ENCODE results near the gene ERMARD.

ERMARD gene

DNA sequence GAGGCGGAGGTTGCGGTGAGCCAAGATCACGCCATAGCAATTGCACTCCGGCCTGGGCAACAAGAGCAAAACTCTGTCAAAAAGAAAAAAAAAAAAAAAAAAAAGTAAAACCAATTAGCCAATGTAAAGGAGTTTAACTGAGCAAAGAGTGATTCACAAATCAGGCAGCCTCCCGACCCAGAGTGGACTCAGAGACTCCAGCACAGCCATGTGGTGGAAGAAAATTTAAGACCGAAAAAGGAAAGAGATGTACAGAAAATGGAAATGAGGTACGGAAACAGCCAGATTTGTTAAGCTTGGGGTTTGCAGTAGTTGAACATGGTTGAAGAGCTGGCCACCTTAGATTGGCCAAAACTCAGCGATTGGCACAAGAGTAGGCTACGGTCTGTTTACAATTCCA is 51.4 kb downstream of the ERMARD start:
- no peak for DNase-seq (ENCODE audit: low spot score)

DNA sequence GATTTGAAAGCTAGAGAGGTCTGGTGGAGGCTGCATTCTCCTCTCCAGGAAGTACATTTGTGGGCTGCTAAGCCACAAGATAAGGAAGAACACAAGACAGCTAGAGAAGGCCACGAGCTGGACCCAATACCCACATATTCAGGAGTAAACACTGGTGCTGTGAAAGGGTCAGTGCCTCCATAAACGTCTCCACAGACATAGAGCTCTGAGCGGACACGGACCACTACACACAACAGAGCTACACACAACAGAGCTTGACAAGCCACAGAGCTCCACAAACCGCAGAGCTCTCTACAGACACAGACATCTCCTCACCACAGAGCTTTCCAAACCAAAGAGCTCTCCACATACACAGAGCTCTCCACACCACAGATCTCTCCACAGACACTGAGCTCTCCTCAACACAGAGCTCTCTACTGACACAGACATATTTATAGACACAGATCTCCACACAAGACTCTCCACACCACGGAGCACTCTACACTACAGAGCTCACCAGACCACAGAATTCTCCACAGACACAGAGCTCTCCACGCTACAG is 51.9 kb downstream of the ERMARD start:
- no peak for DNase-seq (ENCODE audit: low spot score)

DNA sequence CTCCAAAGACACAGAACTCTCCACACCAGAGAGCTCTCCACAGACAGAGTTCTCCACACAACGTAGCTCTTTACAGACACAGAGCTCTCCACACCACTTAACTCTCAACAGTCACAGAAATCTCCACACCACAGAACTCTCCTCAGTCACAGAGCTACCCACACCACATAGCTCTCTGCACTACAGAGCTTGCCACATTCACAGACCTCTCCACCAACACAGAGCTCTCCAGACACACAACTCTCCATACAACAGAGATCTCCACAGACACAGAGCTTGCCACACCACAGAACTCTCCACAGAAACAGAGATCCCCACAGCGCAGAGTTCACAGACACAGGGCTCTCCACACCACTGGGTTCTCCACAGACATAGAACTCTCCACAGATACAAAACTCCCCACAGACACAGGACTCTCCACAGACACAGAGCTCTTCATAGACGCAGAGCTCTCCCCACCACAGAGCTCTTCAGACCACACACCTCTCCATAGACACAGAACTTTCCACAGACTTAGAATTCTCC is 52.5 kb downstream of the ERMARD start:
- no peak for DNase-seq (ENCODE audit: low spot score)

DNA sequence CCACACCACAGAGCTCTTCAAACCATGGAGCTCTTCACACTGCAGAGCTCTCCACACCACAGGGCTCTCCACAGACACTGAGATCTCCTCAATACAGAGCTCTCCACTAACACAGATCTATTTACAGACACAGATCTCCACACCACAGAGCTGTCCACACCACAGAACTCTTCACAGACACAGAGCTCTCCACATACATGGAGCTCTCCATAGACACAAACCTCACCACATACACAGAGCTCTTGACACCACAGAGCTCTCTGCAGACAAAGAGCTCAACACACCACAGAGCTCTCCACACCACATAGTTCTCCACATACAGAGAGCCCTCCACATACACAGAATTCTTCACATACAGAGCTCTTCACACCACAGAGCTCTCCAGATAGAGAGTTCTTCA is 53.0 kb downstream of the ERMARD start:
- no peak for DNase-seq (ENCODE audit: low spot score)

DNA sequence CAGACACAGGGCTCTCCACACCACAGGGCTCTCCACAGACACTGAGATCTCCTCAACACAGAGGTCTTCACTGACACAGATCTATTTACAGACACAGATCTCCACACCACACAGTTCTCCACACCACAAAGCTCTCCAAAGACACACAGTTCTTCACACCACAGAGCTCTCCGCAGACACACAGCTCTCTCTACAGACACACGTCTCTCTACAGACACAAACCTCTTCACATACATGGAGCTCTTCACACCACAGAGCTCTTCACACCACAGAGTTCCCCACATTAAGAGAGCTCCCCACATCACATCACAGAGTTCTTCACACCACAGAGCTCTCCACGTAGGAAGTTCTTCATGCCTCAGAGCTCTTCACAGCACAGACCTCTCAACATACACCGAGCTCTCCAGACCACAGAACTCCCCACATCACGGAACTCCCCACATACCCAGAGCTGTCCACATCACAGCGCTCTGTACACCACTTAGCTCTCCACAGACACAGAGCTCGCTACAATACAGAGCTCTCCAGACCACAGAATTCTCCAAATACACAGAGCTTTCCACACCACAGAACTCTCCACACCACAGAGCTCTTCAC is 53.9 kb downstream of the ERMARD start:
- DNase-seq (ENCODE audit: low spot score), result no peak

DNA sequence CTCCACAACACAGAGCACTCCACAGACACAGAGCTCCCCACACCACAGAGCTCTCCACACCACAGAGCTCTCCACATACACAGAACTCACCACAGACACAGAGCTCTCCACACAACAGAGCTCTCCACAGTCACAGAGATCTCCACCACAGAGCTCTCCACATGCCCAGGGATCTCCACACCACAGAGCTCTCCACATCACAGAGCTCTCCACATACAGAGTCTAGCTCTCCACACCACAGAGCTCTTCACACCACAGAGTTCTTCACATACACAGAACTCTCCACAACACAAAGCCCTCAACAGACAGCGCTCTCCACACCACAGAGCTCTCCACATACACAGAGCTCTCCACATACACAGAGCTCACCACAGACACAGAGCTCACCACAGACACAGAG is 55.3 kb downstream of the ERMARD start:
- DNase-seq (ENCODE audit: low spot score), result no peak

DNA sequence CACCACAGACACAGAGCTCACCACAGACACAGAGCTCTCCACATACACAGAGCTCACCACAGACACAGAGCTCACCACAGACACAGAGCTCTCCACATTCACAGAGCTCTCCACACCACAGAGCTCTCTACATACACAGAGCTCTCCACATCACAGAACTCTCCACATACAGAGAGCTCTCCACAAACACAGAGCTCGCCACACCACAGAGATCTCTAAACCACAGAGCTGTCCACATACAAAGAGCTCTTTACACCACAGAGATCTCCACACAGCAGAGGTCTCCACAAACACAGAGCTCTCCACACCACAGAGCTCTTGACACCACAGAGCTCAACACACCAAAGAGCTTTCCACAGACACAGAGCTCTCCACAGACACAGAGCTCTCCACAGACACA is 55.8 kb downstream of the ERMARD start:
- no peak for DNase-seq (ENCODE audit: low spot score)

DNA sequence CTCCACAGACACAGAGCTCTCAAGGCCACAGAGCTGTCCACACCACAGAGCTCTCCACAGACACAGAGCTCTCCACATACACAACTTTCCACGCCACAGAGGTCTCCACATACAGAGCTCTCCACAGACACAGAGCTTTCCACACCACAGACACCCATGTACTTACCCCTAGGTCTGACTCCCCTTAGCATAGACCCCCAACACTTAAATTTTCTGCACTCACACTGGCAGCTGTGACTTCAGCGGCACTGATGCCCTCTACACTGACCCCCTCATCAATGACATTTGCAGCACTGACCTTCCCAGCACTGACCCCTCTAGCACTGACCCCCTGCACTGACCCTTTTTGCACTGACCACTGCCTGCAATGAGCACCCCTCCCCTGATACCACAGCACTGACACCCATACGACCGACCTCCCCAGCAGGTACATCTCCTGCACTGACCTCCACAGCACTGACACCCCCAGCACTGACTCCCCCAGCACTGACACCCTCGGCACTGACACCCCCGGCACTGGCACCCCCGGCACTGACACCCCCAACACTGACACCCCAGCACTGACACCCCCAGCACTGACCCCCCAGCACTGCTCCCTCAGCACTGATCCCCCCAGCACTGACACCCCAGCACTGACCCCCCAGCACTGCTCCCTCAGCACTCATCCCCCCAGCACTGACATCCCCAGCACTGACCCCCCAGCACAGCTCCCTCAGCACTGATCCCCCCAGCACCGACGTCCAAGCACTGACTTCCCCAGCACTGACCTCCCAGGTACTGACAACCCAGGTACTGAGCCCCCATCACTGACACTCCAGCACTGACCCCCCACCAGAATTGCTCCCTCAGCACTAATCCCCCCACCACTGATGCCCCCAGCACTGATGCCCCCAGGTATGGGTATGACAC is 56.5 kb downstream of the ERMARD start:
- no peak for DNase-seq (ENCODE audit: low spot score)

DNA sequence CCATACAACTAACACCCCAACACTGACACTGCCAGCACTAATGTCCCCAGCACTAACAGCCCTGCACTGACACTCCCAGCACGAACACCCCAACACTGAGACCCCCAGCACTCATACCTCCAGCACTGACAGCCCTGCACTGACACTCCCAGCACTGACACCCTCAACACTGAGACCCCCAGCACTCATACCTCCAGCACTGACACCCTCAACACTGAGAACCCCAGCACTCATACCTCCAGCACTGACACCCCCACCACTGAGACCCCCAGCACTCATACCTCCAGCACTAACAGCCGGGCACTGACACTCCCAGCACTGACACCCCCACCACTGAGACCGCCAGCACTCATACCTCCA is 57.2 kb downstream of the ERMARD start:
- DNase-seq (ENCODE audit: low spot score), result no peak

DNA sequence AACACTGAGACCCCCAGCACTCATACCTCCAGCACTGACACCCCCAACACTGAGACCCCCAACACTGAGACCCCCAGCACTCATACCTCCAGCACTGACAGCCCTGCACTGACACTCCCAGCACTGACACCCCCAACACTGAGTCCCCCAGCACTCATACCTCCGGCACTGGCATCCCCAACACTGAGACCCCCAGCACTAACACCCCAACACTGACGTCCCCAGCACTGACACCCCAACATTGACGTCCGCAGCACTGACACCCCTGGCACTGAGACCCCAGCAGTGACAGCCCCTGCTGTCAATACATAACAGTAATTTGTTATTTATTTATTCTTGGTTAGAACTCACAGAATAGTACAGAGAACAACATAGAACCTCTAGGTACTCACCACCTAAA is 58.0 kb downstream of the ERMARD start:
- DNase-seq (ENCODE audit: low spot score), result no peak

DNA sequence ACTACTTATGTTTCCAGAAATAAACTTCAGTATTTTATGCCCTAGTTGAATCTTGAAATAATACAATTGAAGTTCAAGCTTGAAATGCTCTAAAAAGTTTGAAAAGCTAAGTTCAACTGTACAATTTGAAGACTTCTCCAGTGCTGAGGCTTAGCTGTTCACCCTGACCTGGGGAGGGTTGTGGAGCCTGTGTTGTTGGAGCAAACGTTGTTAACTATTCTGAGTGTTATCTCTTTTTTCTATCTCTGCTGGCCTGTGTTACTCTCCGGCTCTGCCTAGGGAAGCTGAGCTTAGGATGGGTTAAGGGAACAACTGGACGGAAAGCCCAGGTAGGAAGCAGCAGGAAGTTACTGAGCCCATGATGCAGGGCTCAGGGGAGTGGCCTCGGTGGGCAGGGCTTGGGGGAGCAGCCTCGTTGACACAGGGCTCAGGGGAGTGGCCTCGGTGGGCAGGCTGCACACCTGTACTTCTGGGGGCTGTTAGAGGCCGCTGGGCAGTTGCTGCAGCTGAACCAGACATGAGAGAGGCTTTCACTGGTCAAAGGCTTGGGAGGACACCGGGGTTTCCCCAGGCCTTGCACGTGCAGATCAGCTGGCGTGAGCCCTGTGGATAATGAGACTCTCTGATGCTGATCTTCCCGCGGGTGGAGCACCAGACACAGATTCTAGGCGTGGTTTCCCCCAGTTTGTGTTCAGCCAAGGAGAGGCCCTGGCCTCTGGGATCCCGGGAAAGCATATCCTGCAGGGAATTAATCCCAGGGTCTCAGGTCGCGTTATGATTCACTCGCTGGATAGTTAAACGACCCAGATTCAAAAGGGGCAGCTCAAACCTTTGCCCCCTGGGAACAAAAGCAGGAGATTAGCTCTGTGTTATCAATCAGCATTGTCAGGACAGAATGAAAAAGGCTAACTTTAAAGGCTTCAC is 58.9 kb downstream of the ERMARD start:
- DNase-seq (ENCODE audit: low spot score), result no peak

DNA sequence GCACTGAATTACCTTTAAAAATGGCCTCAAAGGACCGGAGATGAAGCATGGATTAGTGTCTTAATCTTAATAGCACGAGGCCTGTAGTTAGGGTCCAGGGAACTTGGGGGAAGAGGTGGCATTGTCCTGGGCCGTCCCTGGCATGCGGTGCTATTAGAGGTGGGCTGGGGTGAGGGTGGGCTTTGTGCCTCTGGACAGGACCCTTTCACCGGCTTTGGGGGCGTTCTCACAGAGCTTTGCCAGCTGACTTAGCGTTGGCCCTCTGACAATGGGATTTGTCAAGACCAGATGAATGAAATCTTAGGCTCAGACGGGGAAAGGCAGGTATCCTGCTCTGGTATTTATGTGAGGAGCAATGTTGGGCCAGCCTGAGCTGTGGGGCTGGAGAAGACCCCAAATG is 59.6 kb downstream of the ERMARD start:
- DNase-seq (ENCODE audit: low spot score), result no peak

DNA sequence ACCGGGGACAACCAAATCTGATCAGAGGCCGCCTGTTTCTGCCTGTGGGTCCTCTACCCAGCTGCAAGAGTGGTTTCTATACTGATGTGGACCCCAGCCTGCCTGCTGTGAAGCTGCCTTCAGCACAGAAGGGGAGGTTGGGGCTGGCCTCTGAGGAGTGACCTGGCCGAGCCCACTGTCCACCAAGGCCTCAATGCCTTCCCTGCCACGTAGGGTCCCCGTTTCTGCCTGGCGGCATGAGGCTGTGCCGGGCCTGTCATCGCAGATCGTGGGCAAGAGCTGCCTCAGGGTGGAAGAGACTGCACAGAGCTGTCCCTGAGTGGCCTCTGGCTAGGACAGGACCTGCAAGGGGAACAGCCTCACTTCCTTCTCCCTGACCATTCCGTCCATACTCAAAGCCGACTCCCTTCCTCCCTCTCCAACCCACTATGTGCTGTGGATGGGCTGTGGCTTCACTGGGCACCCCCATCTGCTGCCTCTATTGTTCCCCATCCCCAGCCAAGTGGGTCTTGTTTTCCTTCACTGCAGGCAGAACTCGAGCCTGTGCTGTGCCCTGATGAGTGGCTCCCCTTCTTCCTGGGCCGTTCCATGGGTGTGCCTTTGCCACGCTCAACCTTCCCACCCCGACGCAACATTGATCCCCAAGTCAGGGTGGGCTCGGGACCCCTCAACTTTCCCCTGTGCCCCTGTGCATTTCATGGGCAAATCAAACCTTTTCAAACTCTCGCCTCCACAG is 60.3 kb downstream of the ERMARD start:
- DNase-seq (ENCODE audit: low spot score), result no peak

DNA sequence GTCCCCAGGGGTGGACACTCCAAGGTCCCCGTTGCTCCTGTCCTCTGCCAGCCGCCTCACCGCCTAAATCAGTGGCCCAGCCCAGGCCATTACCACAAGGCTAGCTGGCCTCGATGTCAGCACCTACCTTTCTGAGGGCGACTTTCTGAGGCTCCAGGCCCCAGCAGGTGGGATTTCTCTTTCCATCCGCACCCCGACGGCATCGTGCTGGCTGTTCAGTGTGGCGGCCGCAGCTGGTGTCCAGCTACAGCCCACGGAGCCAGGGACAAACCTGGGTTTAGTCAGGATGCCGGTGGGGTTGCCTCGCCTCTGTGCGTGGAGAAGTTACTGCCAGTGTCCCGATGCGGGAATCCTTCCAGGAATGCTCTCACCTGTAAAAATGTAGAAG is 60.8 kb downstream of the ERMARD start:
- no peak for DNase-seq (ENCODE audit: low spot score)

DNA sequence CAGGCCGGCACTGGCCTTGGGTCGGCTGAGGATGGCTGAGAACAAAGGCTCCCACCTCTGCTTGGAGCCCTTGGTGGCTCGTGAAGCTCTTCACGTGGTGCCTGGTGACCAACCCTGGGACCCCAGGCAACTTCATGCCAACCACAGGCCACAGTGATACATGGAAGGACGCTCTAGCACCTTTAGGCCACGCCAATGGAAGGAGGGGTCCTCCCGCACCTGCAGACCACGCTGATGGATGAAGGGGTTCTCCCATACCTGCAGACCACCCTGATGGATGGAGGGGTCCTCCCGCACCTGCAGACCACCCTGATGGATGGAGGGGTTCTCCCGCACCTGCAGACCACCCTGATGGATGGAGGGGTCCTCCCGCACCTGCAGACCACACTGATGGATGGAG is 62.5 kb downstream of the ERMARD start:
- DNase-seq (ENCODE audit: low spot score), result no peak

DNA sequence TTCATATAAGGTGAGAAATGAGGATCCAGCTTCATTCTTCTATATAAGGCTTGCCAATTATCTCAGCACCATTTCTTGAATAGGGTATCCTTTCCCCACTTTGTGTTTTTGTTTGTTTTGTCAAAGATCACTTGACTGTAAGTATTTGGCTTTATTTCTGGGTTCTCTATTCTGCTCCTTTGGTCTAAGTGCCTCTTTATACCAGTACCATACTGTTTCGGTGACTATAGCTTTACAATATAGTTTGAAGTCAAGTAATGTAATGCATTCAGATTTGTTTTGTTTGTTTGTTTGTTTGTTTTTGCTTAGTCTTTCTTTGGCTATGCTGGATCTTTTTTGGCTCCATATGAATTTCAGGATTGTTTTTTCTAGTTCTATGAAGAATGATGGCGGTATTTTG is 64.6 kb downstream of the ERMARD start:
- DNase-seq (ENCODE audit: low spot score), result no peak

DNA sequence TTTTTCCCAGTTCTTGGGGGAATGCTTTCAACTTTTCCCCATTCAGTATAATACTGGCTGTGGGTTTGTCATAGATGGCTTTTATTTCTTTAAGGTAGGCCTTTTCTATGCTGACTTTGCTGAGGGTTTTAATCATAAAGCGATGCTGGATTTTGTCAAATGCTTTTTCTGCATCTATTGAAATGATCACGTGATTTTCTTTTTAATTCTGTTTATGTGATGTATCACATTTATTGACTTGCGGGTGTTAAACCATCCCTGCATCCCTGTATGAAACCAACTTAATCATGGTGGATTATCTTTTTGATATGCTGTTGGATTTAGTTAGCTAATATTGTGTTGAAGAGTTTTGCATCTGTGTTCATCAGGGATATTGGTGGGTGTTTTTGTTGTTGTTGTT is 65.6 kb downstream of the ERMARD start:
- no peak for DNase-seq (ENCODE audit: low spot score)

DNA sequence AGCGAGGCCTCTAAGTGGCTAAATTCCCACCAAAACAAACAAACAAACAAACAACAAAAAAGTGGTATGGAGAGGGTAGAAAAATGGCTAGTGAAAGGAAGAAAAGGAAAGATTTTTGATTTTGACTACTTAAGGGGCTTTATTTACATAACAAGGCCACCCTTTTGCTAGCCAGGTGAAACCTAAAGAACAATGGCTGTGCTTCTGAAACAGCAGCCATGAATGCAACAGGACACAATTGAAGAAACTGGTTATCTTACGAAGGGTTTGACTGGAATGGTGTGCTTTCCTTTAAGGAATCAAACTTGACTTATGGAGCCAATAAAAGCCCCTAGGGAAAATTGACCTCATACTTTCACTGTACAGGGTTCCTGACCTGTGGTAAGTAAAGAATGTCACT is 68.9 kb downstream of the ERMARD start:
- DNase-seq (ENCODE audit: low spot score), result no peak

DNA sequence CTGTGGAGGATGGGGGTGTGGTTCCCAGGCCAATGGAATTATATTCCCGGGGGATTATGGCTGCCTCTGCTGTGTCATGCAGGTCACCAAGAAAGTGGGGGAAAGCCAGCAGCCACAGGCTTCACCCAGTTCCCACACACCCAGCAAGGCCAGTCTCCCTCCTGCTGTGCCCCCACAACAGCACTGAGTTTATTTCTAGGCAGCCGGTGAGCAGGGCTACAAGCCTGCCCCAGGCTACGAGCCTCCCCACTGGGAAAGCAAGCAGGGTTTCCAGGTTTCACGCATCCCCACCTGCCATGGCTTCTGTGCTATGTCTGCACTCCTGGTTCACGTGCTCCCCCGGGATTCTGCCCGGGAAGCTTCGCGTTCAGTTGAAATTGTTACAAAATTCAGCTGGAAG is 72.6 kb downstream of the ERMARD start:
- DNase-seq (ENCODE audit: low spot score), result no peak

DNA sequence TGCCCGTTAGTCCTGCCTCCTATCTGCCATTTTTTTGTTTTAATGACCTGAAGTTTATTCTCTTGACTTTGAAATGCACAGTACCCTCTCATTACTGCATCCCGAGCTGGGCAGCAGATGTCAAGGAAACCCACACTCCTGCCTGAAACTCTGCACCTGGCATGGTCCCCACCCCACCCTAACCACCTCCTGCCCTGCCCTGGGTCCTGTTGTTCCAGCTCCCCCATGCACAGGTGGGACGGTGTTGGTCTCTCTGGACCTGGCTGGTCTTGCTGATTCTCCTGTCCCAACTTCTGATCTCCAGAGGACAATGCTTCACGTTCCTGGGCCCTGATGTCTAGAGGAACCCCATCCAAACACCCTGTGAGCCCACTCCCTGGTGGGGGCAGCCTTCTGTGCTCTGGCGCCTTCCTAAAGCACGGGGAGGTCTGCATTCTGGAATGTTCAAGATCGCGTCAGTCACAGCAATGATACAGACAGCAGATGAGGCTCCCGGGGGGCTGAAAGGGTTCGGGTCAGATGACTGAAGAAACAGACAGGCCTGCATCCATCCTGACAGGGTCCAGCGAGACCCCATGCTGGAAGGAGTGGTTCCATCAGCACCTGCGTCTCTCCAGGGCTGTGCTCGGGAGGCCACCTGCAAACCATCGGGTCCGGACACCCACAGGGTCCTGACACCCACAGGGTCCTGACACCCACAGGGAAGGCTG is 73.6 kb downstream of the ERMARD start:
- no peak for DNase-seq (ENCODE audit: low spot score)
